ENCODE measurements around the gene IFNL4.
"Not testable (repeated sequence)": the region's sequence is repeated elsewhere in the genome, so short reads cannot be mapped to it uniquely, and the experiment has no call there.

GRCh38 chr19:39273859-39274258 is 25.2 kb upstream of the IFNL4 start:
- TF ChIP-seq, protein P1, sequence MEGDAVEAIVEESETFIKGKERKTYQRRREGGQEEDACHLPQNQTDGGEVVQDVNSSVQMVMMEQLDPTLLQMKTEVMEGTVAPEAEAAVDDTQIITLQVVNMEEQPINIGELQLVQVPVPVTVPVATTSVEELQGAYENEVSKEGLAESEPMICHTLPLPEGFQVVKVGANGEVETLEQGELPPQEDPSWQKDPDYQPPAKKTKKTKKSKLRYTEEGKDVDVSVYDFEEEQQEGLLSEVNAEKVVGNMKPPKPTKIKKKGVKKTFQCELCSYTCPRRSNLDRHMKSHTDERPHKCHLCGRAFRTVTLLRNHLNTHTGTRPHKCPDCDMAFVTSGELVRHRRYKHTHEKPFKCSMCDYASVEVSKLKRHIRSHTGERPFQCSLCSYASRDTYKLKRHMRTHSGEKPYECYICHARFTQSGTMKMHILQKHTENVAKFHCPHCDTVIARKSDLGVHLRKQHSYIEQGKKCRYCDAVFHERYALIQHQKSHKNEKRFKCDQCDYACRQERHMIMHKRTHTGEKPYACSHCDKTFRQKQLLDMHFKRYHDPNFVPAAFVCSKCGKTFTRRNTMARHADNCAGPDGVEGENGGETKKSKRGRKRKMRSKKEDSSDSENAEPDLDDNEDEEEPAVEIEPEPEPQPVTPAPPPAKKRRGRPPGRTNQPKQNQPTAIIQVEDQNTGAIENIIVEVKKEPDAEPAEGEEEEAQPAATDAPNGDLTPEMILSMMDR (conservative IDR thresholded peaks at IDR 0.05): not testable (repeated sequence)
- not testable (repeated sequence) for TF ChIP-seq EZH2 (IDR thresholded peaks at IDR 0.05; ENCODE audit: low read depth)
